COR-L47 (cell line): Measurements from ENCODE around the gene KCNJ4.

Source experiments
- DNase-seq: peaks from one replicate; lab custom pipeline; 2025; lab: John Stamatoyannopoulos, UW

KCNJ4 gene

DNA sequence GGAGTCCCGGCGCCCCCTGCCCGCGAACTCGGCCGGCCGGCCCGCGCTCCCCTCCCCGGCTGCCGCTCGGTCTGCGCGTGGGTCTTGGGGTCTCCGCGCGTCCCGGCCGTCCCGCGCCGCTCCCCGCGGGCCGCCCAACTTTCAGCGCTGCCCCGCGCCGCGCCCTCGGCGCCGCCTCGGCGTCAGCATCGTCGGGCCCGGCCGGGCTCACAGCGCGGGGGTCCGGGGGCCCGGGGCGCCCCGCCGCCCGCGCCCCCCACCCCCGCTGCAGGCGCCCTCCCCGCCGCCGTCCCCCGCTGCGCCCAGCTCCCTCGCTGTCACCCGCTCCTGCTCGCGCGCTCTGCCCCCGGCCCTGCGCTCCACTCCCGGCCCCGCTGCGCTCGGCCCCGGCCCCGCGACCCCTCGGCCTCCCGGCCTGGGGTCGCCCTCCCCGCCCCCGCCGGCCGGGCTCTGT lies at the start of gene KCNJ4:
TSS of gene KCNJ4 (minus strand) at position 124 of the 454 bp plus-strand sequence. CDS start 27,067 bp downstream, outside the sequence.
- DNase-seq, result no peak

GRCh38 chr22:38503021-38503420 lies 48.0 kb upstream of the KCNJ4 start:
- DNase-seq, result no peak

- no peak for DNase-seq
Observed at GRCh38 chr22:38501797-38502672, 47.0 kb upstream of the KCNJ4 start.

DNA sequence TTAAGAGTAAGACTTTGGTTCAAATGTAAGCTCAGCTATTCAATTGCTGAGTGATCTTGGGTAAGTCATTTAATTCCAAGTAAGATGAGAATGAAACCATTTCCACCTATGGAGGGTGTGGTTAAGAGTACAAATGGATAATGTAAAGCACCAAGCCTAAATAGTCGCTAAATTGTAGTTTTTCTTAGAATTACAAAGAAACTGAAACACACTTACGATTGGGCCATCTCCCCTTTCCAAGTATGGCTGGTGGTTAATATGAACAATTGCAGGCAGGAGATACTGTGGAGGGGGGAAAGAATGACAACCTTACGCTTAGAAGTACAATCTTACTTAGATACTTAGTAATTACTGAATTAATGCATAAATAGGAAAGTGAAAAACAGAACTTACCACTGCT lies 42.9 kb upstream of the KCNJ4 start:
- no peak for DNase-seq

DNA sequence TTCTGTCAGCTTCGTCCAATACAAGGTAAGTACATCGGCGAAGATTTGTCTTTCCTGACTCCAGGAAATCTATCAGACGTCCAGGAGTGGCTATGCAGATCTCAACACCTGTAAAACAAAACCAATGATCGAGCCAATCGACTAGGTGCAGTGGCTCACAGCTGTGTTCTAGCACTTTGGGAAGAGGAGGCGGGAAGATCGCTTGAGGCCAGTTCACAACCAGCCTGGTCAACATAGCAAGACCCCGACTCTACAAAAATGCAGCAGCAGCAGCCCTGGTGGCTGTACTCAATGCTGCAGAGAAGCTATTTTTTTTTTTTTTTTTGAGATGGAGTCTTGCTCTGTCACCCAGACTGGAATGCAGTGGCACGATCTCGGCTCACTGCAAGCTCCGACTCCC lies 39.9 kb upstream of the KCNJ4 start:
- DNase-seq, result no peak

DNA sequence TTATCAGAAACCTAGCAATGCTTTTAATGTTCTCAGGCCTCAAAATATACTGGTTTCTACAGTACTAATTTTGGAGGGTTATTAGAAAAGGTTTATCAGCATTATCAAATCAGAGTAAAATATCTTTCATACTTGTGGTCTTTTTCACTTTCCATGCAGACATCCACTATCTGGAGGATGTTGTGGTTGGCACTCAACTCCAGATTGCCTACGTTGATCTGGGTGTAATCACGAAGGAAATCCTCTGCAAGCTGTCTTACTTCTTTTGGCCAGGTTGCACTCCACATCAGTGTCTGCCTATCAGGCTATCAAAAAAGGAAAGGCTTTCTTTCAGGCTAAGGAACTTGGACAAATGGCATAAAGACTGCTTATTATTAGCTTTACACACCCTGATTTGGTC lies 39.5 kb upstream of the KCNJ4 start:
- DNase-seq, result no peak

DNA sequence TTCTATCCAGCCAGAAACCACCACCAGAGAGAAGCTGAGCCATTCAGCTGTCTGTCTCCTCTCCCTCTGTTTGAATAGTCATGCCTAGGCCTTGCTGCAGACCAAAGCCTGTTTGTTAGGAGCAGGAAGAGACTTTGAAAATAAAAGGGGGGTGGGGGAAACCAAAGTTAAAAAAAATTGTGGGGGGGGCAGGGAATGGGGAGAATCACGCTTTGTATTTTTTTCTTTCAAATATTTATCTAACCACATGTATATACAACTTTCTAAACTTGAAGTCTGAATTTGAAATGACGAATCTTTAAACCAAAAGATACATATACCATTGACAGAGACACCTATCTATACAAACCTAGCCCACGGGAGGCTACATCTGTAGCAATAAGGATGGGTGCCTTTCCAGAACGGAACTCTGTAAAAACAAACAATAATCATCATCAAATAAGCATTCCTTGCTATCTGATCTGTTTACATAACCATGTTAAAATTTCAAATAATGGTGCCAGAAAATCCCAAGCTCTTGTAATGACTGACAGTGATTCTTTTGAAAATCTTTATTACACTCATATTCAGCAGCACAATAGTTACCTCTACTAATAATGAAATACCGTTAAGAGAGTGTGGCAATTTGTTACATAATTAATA lies 36.8 kb upstream of the KCNJ4 start:
- no peak for DNase-seq

DNA sequence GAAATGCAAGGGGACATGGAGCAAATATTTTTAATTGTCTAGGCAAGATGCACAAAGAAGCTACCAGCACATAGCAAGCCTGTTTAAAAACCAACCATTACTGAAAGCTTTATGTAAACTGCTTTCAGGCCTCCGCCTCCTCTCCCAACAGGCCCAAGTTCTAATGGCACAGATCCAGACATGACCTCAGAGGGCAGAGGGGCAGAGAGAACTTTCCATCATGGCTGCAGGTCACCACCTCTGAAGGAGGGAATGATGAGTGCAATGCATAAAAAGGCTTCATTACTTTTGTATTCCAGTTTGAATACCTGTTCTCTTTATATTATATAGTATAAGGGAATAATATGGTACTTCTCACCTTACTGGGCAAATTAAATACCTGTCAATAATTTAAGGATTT lies 35.9 kb upstream of the KCNJ4 start:
- DNase-seq, result no peak

GRCh38 chr22:38490475-38490874 lies 35.5 kb upstream of the KCNJ4 start:
- DNase-seq, result no peak

- DNase-seq, result no peak
Observed at GRCh38 chr22:38489561-38490145, 34.7 kb upstream of the KCNJ4 start.

DNA sequence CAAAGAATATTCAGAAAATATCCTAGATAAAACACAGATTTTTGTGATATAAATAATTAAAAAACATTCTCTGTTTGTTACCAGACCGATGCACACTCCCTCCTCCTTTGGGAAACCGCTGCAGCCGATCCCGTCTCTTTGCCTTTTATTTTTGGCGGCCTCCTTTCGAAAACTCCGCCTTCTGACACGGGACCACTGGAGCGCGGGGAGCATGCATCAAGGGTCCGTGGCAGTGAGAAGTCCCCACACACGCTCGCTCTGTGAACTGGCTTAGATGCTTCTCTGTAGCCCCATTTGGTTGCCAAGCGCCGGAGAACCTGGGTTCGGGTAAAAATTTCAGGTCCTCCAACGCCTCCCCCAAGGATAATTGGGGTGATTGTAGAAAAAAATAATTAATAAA lies 34.1 kb upstream of the KCNJ4 start:
- no peak for DNase-seq

DNA sequence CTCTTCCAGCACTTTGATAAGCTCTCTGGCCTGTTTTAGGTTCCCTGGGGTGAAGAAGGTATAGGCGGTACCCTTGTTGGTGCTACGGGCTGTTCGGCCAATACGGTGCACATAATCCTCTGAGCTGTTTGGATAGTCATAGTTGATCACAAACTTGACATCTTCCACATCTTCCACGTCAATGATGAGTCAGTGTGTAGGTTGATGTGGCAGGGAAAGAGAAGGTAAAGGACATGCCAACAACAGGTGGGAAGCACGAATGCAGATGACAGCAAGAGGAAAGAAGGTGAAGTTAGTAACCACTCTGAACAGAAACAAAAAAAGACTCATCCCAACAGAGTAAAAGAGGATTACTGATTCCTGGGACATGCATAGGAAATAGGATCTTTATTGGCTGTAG lies 32.9 kb upstream of the KCNJ4 start:
- DNase-seq, result no peak

DNA sequence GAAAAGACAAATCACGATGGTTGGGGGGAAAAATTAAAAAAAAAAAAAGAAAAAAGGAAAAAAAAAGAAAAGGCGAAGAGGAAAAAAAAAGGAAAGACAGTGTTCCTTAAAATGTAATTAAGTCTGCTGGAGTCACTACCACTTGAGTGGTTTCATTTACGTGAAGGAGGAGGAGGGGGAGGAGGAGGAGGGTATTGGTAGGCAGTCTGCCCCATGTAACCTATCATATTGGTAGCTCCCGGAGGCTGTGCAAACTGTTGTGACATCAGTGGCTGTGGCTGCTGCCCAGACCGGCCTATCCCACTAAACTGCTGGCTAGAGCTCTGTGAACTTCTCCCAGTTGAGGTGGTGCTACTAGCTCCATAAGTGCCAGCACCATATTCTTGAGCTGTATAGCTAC lies 30.8 kb upstream of the KCNJ4 start:
- DNase-seq, result no peak

- DNase-seq, result no peak
Observed at GRCh38 chr22:38484244-38484643, 29.2 kb upstream of the KCNJ4 start.

GRCh38 chr22:38482662-38483308 lies 27.8 kb upstream of the KCNJ4 start:
- no peak for DNase-seq

GRCh38 chr22:38481871-38482332 lies 26.9 kb upstream of the KCNJ4 start:
- no peak for DNase-seq

DNA sequence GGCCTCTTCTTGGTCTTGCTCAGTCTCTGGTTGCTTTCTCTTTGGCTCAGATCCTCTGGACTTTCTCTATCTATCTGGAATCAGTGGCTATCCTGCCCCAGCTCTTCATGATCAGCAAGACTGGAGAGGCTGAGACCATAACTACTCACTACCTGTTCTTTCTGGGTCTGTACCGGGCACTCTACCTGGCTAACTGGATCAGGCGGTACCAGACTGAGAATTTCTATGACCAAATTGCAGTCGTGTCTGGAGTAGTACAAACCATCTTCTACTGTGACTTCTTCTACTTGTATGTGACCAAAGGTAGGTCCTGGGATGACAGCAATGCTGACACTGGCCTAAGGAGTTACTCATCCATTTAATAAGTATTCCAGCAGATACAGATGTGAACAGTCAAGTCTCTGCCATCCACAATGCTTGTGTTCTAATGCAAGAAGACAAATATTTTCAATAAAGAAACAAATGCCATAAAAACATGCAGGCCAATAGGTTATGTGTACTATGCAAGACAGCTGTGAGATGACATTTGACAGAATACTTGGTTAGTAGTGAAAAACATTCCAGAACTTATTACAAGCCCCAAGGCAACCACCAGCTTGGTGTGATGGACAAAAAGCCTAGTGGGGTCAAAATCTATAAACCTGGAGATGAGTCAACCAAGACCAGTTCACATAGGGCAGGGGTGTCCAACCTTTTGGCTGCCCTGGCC lies 26.3 kb upstream of the KCNJ4 start:
- DNase-seq, result no peak

- no peak for DNase-seq
Observed at GRCh38 chr22:38479096-38479837, 24.3 kb upstream of the KCNJ4 start.

DNA sequence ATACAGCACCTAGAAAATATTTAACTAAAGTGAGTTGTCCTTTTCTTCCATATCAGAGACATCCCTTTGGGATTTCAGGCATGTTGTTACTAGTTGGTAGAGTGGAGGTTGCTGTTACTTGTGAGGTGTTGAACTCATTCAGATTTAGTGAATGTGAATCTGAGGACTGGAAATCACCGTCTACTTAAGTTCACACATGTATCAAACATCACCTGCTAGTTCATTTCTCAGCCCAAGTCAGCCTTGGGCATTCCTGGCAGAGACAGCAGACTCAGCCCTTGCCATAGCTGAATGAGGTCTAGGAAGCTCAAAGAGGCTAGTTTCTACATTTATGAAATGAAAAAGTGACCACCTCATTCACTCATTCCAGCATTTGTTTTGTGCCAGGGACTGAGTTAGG lies 22.6 kb upstream of the KCNJ4 start:
- no peak for DNase-seq

DNA sequence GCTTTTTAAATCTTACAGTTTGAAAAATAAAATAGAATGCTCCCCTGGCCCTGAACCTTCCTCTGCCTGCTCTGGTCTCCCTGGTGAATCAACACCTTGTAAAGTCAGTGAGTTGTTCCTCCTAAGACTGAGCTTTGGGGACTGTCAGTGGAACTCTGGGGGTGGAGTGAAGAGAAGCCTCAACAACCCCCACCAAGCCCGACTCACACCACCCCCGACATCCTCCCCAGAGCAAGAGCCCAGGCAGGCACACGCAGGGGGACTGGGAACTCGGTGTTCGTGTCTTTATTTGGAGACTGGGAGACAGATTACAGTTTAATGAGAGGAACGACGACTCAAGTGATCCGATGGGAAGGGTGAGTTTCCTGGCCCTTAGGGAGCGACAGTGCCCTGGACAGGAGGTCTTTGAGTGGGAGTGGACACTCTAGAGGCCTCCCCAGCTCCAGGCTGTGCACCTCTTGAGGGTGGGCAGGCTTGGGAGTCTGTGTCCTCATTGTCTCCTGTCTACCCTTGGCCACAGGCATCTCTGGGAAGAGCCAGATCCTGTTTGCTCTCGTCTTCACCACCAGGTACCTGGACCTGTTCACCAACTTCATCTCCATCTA lies 19.1 kb upstream of the KCNJ4 start:
- DNase-seq, result no peak

DNA sequence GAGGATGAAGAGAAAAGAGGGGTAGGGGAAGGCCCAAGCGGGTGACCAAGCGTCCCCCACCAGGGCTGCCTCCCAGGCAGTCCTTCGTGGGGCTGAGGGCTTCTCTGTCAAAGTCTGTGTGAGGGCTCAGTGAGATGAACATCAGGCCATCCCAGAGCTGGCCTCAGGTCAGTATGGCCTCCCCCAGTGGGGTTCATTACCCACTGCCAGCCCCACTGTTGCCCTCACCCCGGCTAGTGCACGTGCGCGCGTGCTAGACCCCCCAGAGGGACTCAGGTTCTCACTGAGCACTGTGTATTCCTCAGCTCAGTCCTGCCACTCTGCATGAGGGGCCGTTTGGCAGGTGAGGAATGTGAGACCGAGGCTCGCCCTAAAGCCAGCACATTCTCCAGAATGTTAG lies 16.2 kb upstream of the KCNJ4 start:
- DNase-seq, result no peak
